Measurements from ENCODE around the gene FTO. TPM values are rescaled to one million over a fixed set of nuclear protein-coding genes. Genes with fewer than 3 reads are reported as not detected.
"Not testable (repeated sequence)": the region's sequence is repeated elsewhere in the genome, so short reads cannot be mapped to it uniquely, and the experiment has no call there.

The FTO gene
- total RNA-seq, 2 donors from 2014 or later, result 44.0 to 51.5 TPM

DNA sequence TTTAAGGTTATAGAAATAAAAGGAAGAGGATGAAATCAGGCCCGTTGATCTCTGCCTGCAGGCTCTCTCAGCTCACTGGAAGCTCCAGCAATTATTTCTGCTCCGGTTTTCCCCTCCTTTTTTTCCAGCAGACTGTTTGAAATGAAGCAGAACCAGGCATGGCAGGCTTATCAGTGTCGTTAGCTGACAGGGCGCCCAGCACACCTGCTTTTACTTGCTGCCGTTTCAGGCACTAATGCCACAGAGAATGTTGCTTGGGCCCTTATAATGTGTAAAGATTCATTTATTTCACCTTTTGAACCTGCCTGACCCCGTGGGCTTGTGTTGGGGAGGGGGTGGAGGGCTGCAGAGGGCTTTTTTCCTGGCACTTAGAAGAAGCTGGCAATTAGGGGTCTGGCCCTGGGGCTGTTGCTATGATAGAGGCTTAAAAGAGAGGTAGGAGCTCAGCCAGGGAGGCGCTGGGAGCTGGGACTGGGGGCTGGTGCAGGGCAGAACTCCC, 474.6 kb downstream of the FTO start:
- H3K4me1 Mint-ChIP-seq (ENCODE audit: low read depth), result no peaks in the 10 kb centered on the region
- DNase-seq, result no peak
- peaks cover 18% of the 10 kb centered on the region for H3K27me3 Mint-ChIP-seq (ENCODE audit: low read depth)
- no peak overlapping the region for H3K4me3 Mint-ChIP-seq
- peaks cover 0 to 3% of the 10 kb centered on the region in 2 donors for H3K9me3 Mint-ChIP-seq
- no peak for ATAC-seq (replicated peaks in 1 of 2)
- H3K27ac Mint-ChIP-seq, result no peak overlapping the region
- H3K36me3 Mint-ChIP-seq (ENCODE audit: insufficient read depth in 2 of 2), result no peaks in the 10 kb centered on the region

DNA sequence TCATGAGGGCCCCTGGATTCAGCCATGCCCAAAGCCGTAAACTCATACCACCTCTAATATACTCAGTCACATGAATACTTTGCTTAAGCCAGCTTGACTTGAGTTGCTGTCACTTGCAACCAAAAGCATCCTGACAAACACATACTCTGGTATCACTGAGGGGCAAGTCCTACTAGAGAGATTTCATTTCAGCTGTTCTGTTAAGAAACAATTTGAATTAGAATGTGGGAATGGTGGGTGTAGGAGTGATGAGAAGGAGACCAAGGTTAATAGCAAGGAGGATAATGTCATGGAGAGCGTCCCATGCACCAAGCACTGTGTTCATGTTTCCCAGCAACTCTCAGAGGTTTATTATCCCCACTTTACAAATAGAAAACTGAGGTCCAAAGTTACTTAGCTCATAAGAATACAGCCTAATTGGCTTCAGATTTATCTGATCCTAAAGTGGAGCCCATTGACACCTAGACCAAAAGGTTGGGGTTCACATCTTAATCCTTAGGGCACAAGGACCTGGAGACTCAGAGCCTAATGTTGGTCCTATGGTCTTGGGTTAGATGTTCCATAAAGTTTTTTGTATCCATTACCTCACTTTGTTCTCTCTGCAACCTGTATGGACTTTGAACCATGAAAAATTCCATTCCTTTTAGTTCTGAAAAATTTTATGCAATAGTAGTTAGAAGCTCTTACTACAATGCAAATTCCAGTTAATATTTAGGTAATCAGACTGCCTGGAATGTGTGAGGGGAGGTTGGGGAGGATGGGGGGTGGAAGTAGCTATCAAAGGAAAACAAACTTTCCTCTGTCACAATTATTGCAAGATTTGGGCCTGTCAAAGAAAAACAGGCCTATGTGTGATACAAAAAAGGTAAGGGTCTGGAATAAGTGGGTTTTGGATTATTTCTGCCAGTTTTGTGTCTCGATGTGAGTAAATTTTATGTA, 476.7 kb downstream of the FTO start:
- ATAC-seq (replicated peaks in 1 of 2) (no peak), DNase-seq (no peak)
- no peaks in the 10 kb centered on the region for H3K36me3 Mint-ChIP-seq (ENCODE audit: insufficient read depth in 2 of 2)
- no peak overlapping the region for H3K4me3 Mint-ChIP-seq
- no peaks in the 10 kb centered on the region for H3K4me1 Mint-ChIP-seq (ENCODE audit: low read depth)
- H3K27me3 Mint-ChIP-seq (ENCODE audit: low read depth), result peaks cover 18% of the 10 kb centered on the region
- peaks cover 0 to 3% of the 10 kb centered on the region in 2 donors for H3K9me3 Mint-ChIP-seq
- H3K27ac Mint-ChIP-seq, result no peak overlapping the region

DNA sequence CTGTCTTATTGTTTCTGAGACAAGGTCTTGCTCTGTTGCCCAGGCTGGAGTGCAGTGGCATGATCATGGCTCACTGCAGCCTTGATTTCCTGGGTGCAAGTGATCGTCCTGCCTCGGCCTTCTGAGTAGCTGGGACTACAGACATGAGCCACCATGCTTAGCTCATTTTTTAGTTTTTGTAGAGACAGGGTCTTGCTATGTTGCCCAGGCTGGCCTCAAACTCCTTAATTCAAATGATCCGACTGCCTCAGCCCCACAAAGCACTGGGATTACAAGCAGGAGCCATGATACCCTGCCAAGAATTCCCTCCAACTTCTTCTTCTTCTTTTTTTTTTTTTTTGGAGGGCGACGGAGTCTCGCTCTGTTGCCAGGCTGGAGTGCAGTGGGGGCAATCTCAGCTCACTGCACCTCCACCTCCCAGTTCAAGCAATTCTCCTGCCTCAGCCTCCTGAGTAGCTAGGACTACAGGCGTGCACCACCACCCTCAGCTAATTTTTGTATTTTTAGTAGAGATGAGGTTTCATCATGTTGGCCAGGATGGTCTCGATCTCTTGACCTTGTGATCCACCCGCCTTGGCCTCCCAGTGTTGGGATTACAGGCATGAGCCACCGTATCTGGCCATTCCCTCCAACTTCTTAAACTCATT, 477.9 kb downstream of the FTO start:
- H3K27ac Mint-ChIP-seq, result not testable (repeated sequence)

DNA sequence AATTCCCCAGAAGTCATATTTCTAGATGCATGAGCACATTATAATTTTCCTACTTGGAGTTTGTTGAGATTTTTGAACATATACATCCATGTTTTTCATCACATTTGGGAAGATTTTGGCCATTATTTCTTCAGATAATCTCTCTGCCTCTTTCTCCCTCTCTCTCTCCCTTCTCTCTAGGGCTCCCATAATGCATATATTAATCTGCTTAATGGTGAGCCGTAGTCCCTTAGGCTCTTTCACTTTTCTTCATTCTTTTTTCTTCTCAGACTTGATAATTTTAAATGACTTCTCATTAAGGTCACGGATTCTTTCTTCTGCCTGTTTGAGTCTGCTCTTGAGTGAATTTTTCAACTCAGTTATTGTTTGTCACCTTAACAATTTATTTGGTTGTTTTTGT, 481.1 kb downstream of the FTO start:
- Mint-ChIP-seq H3K4me1 (ENCODE audit: low read depth) (no peaks in the 10 kb centered on the region), H3K27ac (no peak overlapping the region), H3K4me3 (no peak overlapping the region), H3K9me3 (peaks cover 0 to 3% of the 10 kb centered on the region in 2 donors), H3K27me3 (ENCODE audit: low read depth) (peaks cover 3% of the 10 kb centered on the region), H3K36me3 (ENCODE audit: insufficient read depth in 2 of 2) (peaks cover 0 to 2% of the 10 kb centered on the region in 2 donors)
- ATAC-seq (replicated peaks in 1 of 2), result no peak
- no peak for DNase-seq

More for the DNA sequence above, 477.9 kb downstream of the FTO start:
- not testable (repeated sequence) for DNase-seq; H3K9me3 Mint-ChIP-seq; H3K4me3 Mint-ChIP-seq; H3K36me3 Mint-ChIP-seq (ENCODE audit: insufficient read depth in 2 of 2); H3K4me1 Mint-ChIP-seq (ENCODE audit: low read depth); ATAC-seq (replicated peaks in 1 of 2)
- peaks cover 18% of the 10 kb centered on the region for H3K27me3 Mint-ChIP-seq (ENCODE audit: low read depth)

DNA sequence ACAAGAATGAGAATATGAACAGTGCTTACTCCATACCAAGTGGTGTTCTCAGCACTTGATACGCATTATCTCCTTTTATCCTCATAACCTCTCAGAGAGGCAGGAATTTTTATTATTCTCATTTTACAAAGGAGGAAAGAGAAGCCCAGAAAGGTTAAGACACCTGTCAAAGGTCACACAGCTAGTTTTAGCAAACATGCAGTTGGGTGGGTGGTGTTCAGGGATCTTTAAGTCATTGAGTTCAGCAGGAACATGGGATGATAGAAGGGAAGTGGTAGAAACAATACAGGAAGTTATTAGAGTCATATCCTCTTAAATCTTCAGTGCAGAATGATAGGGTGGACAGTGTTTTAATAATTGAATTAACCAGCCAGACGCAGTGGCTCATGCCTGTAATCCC, 487.2 kb downstream of the FTO start:
- Mint-ChIP-seq H3K27ac (no peak overlapping the region), H3K4me3 (no peak overlapping the region), H3K27me3 (ENCODE audit: low read depth) (no peaks in the 10 kb centered on the region), H3K4me1 (ENCODE audit: low read depth) (no peaks in the 10 kb centered on the region), H3K9me3 (peaks cover 0 to 3% of the 10 kb centered on the region in 2 donors), H3K36me3 (ENCODE audit: insufficient read depth in 2 of 2) (peaks cover 0 to 1% of the 10 kb centered on the region in 2 donors)
- DNase-seq (no peak), ATAC-seq (replicated peaks in 1 of 2) (no peak)

DNA sequence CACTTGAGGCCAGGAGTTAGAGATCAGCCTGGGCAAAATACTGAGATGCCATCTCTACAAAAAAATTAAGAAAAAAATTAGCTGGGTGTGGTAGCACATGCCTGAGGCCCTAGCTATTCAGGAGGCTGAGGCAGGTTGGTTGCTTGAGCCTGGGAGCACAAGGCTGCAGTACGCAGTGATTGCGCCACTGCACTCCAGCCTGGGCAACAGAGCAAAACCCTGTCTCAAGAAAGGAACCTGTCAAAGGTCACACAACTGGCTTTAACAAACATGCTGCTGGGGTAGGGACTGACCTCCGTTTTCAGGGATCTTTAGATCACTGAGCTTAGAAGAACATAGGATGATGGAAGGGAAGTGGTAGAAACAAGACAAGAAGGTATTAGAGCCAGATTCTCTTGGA, 487.6 kb downstream of the FTO start:
- Mint-ChIP-seq H3K27me3 (ENCODE audit: low read depth) (no peaks in the 10 kb centered on the region), H3K9me3 (peaks cover 0 to 3% of the 10 kb centered on the region in 2 donors), H3K27ac (no peak overlapping the region), H3K4me3 (no peak overlapping the region), H3K4me1 (ENCODE audit: low read depth) (no peaks in the 10 kb centered on the region), H3K36me3 (ENCODE audit: insufficient read depth in 2 of 2) (no peaks in the 10 kb centered on the region)
- DNase-seq (no peak), ATAC-seq (replicated peaks in 1 of 2) (no peak)

DNA sequence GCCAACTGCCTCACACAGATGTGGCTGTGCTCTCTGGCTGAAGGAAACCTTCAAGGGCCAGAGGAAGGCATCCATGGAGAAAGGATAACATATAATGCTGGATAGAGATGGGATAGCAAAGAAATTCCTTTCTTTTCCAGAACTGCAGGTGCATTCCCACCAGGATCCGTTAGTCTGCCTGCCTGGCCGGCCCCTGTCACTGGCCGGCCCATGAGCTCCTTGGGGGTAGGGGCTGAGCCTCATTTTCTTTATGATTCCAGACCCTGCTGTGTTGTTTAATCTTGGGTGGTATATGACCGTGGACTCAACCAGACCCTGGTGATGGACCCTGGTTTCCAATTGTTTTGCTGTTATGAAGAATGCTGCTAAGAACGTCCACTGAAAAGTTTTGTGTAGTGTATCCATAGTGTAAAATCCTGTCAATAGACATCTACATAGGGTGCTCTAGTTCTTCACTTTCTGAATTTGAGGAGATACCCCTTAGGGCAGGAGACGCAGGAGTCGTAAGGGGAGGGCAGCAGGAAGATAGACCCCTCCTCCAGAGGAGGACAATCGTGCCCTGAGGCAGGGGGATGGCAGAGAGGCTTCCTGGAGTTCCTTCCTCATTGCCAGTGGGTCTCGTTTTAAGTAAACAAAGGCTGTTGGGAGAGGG, 489.2 kb downstream of the FTO start:
- no peaks in the 10 kb centered on the region for H3K4me1 Mint-ChIP-seq (ENCODE audit: low read depth)
- ATAC-seq (replicated peaks in 1 of 2), result no peak
- DNase-seq, result no peak
- H3K4me3 Mint-ChIP-seq, result no peak overlapping the region
- no peak overlapping the region for H3K27ac Mint-ChIP-seq
- H3K36me3 Mint-ChIP-seq (ENCODE audit: insufficient read depth in 2 of 2), result no peaks in the 10 kb centered on the region
- H3K9me3 Mint-ChIP-seq, result peaks cover 0 to 3% of the 10 kb centered on the region in 2 donors
- H3K27me3 Mint-ChIP-seq (ENCODE audit: low read depth), result no peaks in the 10 kb centered on the region

DNA sequence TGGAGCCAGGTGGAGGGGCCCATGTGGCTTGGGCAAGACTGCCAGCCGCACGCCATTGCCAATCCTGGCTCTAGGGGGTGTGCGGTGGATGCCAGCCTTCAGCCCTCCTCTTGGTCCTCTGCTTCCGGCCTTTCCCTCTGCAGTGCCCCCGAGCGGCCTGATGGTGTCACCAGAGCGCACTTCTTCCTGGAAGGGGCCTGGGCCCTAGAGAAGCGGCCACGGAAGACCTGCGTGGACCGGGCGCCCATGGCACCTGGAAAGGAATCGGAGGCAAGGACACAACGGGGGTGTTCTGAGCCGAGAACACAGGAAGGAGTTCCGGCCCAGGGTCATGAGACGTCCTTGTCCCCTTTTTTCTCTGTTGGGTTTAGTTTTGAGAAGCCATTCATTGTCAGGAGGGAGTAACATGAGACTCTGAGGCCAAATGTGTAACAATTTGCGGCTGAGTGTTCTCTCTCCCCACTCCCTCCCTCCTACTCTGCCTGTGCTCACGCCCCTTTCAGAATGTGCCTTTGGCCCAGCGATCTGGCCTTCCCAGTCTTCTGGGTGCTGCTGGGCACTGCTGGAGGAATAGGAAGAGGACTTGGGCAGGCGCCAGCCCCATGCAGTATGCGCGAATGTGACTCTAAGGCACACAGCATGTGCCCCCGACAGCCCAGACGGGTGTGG, 489.8 kb downstream of the FTO start:
- H3K27ac Mint-ChIP-seq, result no peak overlapping the region
- H3K4me1 Mint-ChIP-seq (ENCODE audit: low read depth), result no peaks in the 10 kb centered on the region
- peak; percentile 64 to 79 for ATAC-seq (replicated peaks in 1 of 2)

DNA sequence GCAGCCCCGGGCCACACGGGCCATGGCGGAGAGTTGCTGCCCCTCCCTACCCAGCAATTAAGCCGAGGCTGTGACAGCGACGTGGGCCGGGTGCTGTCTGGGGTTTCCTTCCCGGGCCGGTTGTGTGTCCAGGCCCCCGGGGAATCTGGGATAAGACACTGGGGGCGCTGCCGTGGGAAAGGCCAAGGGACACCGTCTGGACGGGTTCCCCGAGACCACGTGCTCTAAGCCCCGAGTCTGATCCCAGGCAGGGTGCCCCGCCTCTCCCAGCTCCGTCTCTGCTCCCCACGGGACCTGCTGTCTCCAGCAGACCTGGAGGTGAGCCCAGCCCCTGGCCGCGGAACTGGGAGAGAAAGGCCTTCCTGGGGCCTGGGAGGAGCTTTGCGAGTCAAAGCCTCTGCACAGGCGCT, 490.4 kb downstream of the FTO start:
- Mint-ChIP-seq H3K4me3 (no peak overlapping the region), H3K27me3 (ENCODE audit: low read depth) (no peaks in the 10 kb centered on the region), H3K4me1 (ENCODE audit: low read depth) (no peaks in the 10 kb centered on the region), H3K36me3 (ENCODE audit: insufficient read depth in 2 of 2) (no peaks in the 10 kb centered on the region), H3K27ac (no peak overlapping the region), H3K9me3 (peaks cover 0 to 3% of the 10 kb centered on the region in 2 donors)
- ATAC-seq (replicated peaks in 1 of 2) (no peak), DNase-seq (no peak)

More for the DNA sequence above, 489.8 kb downstream of the FTO start:
- H3K4me3 Mint-ChIP-seq, result no peak overlapping the region
- no peaks in the 10 kb centered on the region for H3K36me3 Mint-ChIP-seq (ENCODE audit: insufficient read depth in 2 of 2)
- no peaks in the 10 kb centered on the region for H3K27me3 Mint-ChIP-seq (ENCODE audit: low read depth)
- peaks cover 0 to 3% of the 10 kb centered on the region in 2 donors for H3K9me3 Mint-ChIP-seq
- peak; percentile 54 to 60 for DNase-seq

DNA sequence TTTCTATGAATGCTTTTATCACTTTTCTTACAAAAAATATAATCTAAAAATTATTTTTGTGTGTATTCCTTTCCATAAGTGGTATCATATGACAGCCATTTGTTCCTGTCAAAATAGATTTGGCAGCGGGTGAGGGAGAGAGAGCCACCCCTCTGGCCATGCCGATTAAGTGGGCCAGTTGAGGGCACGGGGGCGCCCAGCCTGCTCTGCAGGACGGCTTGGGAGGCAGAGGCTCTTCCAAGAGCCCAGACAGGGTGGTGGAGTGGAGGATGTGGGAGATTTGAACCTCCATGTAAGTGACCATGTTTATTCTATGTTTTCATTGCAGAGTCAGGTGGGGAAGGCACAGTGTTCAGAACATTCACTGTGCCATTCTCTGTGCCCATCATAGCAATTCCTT, 493.8 kb downstream of the FTO start:
- Mint-ChIP-seq H3K27me3 (ENCODE audit: low read depth) (no peaks in the 10 kb centered on the region), H3K36me3 (ENCODE audit: insufficient read depth in 2 of 2) (no peaks in the 10 kb centered on the region), H3K4me3 (no peak overlapping the region), H3K27ac (no peak overlapping the region), H3K4me1 (ENCODE audit: low read depth) (no peaks in the 10 kb centered on the region), H3K9me3 (no peaks in the 10 kb centered on the region)
- no peak for DNase-seq
- no peak for ATAC-seq (replicated peaks in 1 of 2)

DNA sequence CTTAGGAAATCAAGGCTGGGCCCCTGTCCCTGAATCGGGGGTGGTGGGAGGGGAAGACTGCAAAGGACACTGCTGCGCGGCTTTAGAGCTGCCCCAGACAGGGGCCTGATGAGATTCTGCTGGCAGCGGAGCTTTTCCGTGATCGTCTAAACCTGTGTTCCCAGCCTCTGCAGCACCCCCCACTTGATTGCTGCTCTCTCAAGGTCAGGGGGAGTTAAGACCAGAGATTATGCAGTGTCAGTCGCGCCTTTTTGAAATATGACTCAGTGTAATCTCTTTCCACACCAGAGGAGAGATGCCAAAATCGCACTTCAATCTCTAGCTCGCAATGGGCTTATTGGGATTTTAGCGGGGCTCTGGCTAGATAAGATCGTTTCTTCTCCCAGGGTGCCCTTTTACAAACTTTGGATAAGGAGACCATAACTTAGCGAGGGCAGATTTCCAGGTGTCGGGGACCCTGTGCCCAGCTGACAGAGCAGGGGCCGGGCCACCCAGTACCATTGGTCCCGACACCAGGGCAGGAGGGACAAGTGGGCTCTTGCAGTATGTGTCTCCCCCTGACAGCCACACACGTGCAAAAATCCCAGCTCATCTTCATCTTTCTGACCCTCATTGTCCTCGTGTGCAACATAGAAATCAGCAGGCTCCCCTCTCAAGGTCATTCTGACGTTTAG, 495.7 kb downstream of the FTO start:
- Mint-ChIP-seq H3K9me3 (no peaks in the 10 kb centered on the region), H3K36me3 (ENCODE audit: insufficient read depth in 2 of 2) (no peaks in the 10 kb centered on the region), H3K27ac (no peak overlapping the region), H3K4me3 (no peak overlapping the region), H3K4me1 (ENCODE audit: low read depth) (no peaks in the 10 kb centered on the region), H3K27me3 (ENCODE audit: low read depth) (no peaks in the 10 kb centered on the region)
- ATAC-seq (replicated peaks in 1 of 2), result no peak
- no peak for DNase-seq

DNA sequence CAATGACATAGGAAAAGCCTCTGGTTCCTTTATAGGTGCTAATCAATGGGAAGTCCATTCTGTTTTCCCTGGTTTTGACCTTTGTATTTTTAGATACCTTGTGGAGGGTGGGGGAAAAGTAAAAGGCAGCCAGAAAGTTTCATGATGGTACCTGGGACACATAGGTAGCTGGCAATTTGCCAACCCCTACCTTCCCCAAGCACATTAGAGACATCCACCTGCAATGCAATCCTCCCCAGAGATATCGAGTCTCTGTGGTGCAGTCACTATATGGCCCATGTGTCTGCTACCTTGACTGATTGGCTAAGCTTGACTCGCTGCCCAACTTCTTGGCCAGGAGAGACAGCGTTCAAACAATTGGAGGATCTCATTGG, 496.2 kb downstream of the FTO start:
- Mint-ChIP-seq H3K36me3 (ENCODE audit: insufficient read depth in 2 of 2) (no peaks in the 10 kb centered on the region), H3K27ac (no peak overlapping the region), H3K4me3 (no peak overlapping the region), H3K9me3 (no peaks in the 10 kb centered on the region), H3K27me3 (ENCODE audit: low read depth) (no peaks in the 10 kb centered on the region), H3K4me1 (ENCODE audit: low read depth) (no peaks in the 10 kb centered on the region)
- DNase-seq (no peak), ATAC-seq (replicated peaks in 1 of 2) (no peak)
